NK-92 (cell line): Measurements from ENCODE around the gene KLK5.
"Not testable (repeated sequence)": the region's sequence is repeated elsewhere in the genome, so short reads cannot be mapped to it uniquely, and the experiment has no call there.

Experiments
- DNase-seq: peaks from one replicate; lab custom pipeline; 2025; ENCODE audit not compliant: unreplicated experiment; lab: John Stamatoyannopoulos, UW

KLK5 gene

GRCh38 chr19:50922317-50922853, 30.5 kb downstream of the KLK5 start:
- DNase-seq: no peak

- DNase-seq: no peak
Observed at GRCh38 chr19:50921426-50922316, 31.2 kb downstream of the KLK5 start.

GRCh38 chr19:50916069-50916468, 36.8 kb downstream of the KLK5 start:
- DNase-seq: no peak

- no peak for DNase-seq
Observed at GRCh38 chr19:50912727-50913716, 39.8 kb downstream of the KLK5 start.

- no peak for DNase-seq
Observed at GRCh38 chr19:50912102-50912599, 40.7 kb downstream of the KLK5 start.

GRCh38 chr19:50911206-50912101, 41.4 kb downstream of the KLK5 start, which contains the start of gene KLK4:
KLK4 (minus strand) TSS chr19:50911395; CDS start chr19:50910738, 657 bp downstream.
- DNase-seq: no peak

GRCh38 chr19:50910722-50911121, 42.1 kb downstream of the KLK5 start:
- DNase-seq: no peak

- DNase-seq: no peak
Observed at GRCh38 chr19:50909240-50910070, 43.4 kb downstream of the KLK5 start.

GRCh38 chr19:50908336-50908735, 44.5 kb downstream of the KLK5 start:
- DNase-seq: no peak

GRCh38 chr19:50906217-50906616, 46.6 kb downstream of the KLK5 start:
- DNase-seq: no peak

GRCh38 chr19:50902640-50903039, 50.2 kb downstream of the KLK5 start:
- DNase-seq: no peak

- DNase-seq: no peak
Observed at GRCh38 chr19:50899569-50899968, 53.3 kb downstream of the KLK5 start.

- no peak for DNase-seq
Observed at GRCh38 chr19:50898018-50898417, 54.8 kb downstream of the KLK5 start.

- DNase-seq: no peak
Observed at GRCh38 chr19:50897612-50898011, 55.2 kb downstream of the KLK5 start.

GRCh38 chr19:50897191-50897607, 55.6 kb downstream of the KLK5 start:
- no peak for DNase-seq

- no peak for DNase-seq
Observed at GRCh38 chr19:50896591-50897190, 56.1 kb downstream of the KLK5 start.

- not testable (repeated sequence) for DNase-seq
Observed at GRCh38 chr19:50896089-50896590, 56.7 kb downstream of the KLK5 start.

GRCh38 chr19:50894478-50895356, 58.1 kb downstream of the KLK5 start:
- DNase-seq: no peak
